HG03135 (cell line): ENCODE measurements around the gene TES.

Experiments
- ATAC-seq: cut with Tn5 transposase; IDR thresholded peaks from one replicate; pipeline ENCODE4 v1.9.1; 2021; ENCODE audit warnings: mild to moderate bottlenecking, moderate library complexity; ENCODE audit not compliant: unreplicated experiment

TES gene

GRCh38 chr7:116219288-116219687 is 8.9 kb downstream of the TES start:
- ATAC-seq = no peak

DNA sequence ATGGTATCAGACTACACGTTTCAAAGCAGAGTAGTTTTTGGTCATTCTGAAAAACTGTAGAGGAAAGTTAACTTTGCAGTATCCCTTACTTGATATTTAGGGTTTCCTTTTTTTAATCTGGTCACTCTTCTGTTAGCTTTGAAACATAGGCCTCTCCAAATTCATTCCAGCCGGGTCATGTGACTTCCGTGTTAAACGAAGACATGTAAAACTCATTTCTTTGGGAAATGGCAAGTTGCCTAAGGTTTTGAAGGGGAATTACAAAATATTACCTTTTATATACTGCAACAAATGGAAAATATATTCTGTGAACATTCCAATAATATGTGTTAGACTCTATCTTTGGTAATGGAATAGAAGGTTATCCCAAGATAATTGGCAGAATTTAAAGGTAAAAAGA is 9.5 kb downstream of the TES start:
- ATAC-seq = no peak

DNA sequence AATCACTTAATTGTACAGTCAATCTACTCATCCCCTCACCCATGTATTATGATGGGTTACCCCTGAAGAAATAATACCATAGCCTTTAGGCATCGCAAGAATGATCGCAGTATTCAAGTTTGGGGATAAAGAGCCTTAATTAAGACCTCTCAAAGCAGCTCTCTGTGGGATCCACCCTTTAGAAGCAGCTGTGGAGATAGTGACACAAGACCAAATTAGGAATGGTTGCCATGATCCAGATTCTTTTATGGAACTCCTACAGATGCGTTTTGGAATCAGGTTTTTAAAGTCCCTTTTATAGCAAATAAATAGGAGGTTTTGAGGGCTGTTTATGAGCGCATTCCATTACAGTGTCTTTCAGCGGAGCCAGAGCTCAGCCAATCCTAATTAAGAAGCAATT is 12.2 kb downstream of the TES start:
- ATAC-seq = no peak

GRCh38 chr7:116223588-116223987 is 13.2 kb downstream of the TES start:
- ATAC-seq = no peak

GRCh38 chr7:116224492-116225098 is 14.3 kb downstream of the TES start:
- ATAC-seq = peak; percentile 45

- no peak for ATAC-seq
These were observed 15.5 kb downstream of the TES start for GRCh38 chr7:116225860-116226259.

- ATAC-seq = no peak
These were observed 16.3 kb downstream of the TES start for GRCh38 chr7:116226664-116227063.

DNA sequence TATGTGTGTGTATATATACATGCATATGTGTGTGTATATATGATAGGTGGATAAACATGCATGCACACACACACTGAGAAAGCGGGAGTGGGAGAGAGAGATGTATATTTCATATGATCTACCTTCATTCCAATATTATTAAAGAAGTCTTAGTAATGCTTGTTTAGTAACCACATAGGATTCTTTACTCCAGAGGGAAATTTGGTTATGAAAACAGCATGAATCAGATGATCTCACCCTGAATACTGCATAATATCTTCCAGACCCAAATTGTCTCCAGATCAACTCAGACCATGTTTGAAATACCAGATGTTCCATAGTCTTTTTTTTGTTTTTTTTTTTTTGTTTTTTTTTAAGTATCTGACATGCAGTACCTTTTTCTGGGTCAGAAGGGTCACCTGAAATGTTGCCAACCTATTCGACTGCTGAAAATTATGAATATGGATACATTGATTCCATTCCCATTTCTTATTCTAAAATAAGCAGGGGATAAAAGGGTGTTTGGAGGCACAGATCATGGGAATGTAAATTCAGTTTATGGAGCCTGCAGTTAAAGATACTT is 17.4 kb downstream of the TES start:
- no peak for ATAC-seq

DNA sequence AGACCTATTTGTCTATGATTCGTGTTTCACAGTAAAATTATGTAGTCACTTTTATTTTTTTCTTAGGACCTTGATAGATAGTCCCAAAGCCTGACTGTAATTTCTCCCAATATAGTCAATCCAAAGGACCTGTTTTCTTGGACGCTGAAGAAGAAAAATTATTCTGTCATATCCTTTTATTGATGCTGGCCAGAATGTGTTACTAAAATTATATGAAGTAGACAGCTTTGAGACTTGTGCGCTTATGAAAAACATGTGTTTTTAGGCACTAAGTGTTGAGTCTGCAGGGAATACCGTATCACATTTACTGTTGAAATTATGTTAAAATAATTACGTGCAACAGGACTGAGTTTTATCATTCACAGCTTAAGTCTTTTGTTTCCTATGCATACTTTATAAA is 17.9 kb downstream of the TES start:
- no peak for ATAC-seq

DNA sequence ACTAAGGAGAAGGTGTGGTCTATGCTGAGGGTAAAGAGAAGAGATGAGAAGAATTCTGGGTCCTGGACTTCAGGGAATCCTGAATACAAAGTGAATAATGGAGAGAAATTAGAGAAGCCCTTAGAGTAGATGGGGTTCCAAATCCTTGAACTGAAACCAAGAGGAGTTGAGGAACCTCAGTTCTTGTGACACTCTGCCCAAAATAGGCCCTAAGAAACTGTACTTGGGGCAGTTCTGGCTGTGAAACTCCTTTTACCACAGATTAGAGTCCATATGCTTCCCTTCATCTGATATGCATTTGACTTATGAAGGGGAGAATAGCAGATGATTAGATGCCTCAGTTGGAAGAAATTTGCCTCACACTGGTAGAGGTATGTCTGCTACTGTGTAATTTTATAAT is 19.0 kb downstream of the TES start:
- peak; percentile 53 for ATAC-seq

GRCh38 chr7:116230191-116231005 is 20.1 kb downstream of the TES start:
- ATAC-seq = no peak

- no peak for ATAC-seq
These were observed 21.2 kb downstream of the TES start for GRCh38 chr7:116231543-116231942.

GRCh38 chr7:116231949-116232348 is 21.6 kb downstream of the TES start:
- ATAC-seq = no peak

GRCh38 chr7:116232350-116232749 is 22.0 kb downstream of the TES start:
- no peak for ATAC-seq

DNA sequence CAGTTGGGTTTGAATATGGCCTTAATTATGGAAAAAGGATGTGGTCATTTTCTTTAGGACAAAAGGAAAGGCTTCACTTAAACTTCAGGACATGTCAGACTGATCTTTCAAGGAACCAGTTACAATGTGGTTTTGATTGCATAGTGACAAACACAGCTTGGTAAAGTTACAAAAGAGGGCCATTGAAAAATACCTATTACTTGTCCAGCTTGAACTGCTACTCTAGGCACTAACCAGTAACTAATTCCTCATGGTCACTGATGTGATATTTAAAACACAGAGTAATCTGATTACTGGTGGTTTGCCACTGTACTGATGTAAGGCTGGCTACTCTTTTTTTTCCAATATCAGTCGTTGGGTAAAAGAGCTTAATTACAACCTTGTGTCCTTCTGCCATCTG is 22.6 kb downstream of the TES start:
- no peak for ATAC-seq

DNA sequence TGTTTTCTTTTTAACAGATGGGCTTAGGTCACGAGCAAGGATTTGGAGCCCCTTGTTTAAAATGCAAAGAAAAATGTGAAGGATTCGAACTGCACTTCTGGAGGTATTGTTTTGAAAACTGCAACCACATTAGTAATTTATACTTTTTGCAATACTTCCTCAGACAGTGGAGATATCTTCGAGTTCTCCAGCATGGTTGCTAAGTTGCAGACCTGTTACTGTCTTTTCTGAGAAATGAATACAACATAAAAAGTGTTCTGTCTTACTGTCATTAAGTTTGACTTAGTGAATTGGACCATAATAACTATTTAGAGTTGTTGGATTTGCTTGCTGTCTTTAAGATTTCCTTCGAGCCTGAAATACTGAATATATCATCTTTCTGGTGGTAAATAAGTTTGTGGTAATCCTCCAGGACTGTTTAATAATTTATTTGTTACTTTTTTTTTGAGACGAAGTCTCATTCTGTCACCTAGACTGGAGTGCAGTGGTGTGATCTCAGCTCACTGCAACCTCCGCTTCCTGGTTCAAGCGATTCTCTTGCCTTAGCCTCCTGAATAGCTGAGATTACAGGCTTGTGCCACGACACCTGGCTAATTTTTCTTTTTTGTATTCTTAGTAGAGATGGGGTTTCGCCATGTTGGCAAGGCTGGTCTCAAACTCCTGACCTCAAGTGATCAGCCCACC is 24.3 kb downstream of the TES start:
- no peak for ATAC-seq

DNA sequence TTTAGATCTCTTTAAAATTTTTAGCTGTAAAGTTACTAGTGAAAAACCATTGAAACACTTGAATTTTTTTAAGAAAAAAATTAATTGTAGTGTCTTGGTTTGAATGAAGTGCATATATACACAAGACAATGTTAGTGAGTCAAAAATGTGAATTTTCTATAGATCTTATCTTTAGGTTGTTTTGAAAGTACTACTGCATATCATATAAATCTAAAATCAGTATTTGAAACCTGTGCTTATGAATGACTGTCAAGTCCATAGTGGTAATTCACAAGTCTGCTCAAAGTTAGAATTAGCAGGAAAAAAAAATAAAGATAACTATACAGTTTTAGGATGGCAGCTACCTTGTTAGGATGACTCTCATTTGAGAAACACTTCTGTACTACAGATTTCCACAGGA is 25.0 kb downstream of the TES start:
- ATAC-seq = no peak

DNA sequence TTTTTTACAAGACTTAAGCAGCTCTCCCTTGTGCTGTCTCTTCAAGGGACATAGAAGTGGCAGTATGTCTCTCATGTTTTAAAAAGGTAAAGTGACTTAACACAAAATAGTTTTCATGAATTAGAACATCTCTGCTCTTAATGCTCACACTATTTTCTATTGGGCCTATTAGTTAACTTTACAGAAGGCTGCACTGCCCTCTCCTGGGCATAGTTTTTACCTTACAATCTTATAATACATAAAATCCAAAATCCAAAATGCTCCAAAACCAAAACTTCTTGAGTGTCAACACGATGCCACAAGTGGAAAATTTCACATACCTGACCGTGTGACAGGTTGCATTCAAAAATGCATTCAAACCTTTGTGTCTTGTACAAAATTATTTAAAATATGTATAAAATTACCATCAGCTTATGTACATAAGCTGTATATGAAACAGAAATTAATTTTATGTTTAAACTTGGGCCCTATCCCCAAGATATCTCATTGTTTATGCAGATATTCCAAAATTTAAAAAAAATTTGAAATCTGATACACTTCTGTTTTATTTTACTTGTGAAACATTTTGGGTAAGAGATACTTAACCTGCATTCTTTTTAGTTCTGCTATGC is 25.8 kb downstream of the TES start:
- no peak for ATAC-seq

DNA sequence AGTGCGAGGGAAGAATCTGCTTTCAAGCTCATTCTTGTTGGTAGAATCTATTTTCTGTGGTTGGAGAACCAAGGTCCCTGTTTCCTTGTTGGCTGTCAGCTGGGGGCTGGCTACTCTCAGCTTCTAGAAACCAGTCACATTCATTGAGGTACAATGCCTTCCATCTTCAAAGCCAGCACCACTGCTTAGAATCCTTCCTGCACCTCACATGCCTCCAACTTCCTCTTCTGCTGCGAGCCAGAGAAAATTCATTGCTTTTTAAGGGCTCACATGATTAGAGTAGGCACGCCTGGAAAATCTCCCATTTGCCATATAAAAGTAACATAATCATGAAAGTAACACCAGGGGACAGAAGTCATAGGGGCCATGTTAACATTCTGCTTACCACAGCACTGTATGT is 28.7 kb downstream of the TES start:
- no peak for ATAC-seq

DNA sequence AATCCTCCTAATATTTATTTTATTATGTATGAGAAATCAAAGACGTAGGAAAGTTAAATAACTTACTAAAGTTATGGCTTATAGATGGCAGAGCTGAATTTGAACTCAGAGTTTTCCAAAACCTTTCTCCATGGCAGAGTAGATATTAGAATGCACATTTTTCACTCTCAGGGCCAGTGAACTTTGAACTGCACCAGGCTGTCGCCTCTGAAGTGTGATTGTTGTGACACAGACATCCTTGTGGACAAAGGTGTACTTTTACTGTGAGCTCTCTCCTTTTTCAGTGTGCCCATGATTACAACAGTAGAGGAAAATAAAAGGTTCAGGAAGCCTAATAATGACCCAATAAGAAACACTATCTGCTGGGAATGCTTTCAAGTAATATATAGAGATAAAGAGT is 29.1 kb downstream of the TES start:
- no peak for ATAC-seq

DNA sequence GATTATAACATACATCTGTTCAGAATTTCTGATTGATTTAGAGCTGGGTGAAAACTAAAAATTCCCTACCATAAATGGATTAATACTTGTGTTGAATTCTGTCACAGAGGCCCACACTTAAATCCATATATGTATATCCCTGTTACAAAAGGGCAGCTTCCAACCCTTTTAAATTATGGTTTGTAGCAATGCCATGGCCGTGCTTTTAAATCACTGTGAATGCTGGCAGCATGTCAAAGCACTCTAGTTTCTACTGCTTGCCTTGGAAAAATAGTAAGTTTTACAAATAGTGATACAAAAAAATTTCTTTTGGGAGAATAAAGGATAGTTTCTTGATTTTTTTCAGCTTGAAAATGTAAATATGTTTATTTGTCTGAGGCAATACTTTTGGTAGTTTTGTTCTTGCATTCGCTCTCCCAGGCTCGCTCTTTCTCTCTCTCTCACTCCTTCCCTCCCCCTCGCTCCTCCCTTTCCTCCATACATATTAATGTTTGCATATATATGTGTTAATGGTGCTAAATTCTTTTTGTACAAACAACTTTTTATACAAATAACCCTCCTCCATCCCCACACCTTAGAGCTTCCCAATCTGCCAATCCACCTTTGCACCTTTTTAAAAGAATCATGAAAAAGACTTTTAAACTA is 29.8 kb downstream of the TES start:
- ATAC-seq = no peak
